GM18526 (cell line): Measurements from ENCODE around the gene TENM3.

Source experiments
- POLR2A ChIP-seq: IDR thresholded peaks from 3 replicates; pipeline ENCODE4 v1.6.1; 2011; ENCODE audit not compliant: insufficient read length; ENCODE audit errors: extremely low read depth

TENM3 gene

DNA sequence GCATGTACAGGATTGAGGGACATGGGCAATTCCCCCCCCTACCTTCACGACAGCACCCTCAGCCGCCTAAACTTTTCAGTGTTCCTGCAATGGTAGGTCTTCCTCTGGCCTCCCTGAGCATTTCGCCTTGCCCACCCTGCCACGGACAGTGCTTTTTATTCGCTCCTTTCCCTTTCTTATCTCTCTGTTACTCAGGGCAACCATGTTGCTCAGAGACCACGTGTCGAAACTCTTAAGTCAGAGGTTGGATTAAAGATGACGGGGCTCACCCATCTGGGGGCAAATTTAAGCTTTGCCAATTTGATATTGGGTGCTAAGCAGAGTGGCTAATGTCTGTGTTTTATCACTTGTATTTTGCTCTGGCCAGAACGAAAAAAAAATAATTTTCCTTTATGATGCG is 20.4 kb downstream of the TENM3 start:
- no peak for TF ChIP-seq POLR2A

DNA sequence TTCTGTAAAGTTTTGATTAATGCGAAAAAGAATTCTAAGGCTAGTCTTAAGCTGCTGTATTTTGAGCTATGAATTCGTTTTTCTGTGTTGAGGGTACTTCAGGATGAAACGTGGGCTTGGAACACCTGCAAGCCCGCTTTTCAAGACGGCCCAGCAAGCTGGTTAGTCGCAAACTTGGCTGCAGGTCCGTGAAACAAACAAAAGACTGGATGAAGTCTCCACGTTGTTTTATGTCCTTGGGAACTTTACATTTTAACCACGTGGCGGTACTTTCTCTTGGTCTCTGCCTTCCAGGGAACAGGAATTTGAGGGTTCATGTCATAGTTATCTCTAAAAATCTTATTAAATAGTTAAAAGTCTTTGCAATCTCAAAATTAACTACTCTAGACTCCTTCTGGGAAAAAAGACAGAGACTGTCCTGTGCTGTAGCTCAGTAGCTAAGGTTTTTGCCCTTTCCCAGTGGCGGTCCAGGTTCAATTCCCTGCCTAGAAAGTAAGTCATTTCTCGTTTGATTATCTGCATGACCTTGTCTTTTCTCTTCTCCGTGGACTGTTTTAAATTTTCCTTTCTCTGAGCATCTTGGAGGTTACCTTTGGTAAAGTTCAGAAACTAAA is 21.0 kb downstream of the TENM3 start:
- TF ChIP-seq POLR2A: no peak

DNA sequence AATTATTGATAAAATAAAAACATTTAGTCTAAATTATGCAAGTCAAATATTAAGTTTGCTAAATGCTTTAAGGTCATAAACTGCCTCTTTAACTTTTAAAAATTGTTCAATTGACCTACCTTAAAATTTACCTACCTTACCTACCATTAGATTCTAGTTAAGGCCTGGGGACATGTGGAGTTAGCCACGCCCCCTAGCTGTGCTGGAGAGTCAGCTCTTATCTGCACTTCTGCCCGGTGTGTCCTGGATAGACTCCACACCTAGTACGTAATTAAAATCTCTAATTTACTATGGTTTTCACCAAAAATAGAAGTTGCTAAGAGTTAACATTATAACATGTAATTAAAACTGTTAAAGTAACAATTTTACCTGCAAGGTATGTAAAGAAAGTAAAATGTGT is 22.7 kb downstream of the TENM3 start:
- no peak for TF ChIP-seq POLR2A

DNA sequence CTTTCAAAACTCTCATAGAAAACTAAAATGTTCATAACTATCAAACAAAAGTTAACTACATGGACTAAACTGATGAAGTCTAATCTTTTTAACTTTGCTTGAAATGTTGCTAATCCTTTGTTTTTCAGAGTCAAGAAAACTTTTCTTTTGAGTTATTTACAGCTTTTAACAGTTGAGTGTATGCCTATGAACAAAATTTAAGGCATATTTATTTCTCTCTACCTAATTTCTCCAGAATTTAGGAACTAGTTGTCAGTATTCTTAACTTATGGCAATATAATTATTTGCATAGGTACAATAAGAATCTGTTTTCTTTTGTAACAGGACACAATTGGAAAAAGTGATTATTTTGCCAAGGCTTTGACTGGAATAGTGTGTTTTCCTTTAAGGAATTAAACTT is 23.8 kb downstream of the TENM3 start:
- no peak for TF ChIP-seq POLR2A

DNA sequence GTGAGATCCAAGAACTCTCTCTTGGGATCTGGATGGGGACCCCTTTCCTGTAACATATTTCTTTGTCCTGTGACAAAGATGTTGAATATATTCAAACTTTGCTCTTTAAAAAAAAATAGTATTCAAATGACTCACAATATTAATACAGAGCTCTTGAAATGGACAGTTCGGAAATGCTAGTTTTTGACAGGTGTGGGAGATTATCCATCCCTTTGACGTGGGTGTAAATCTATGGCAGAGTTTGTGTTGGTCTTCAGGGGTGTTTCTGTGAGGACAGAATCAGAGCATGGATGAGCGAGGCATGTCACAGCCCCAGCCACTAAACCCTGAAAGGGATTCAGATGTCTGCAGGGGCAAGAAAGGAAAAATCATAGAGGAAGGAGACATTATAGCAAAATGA is 25.8 kb downstream of the TENM3 start:
- TF ChIP-seq POLR2A: no peak

DNA sequence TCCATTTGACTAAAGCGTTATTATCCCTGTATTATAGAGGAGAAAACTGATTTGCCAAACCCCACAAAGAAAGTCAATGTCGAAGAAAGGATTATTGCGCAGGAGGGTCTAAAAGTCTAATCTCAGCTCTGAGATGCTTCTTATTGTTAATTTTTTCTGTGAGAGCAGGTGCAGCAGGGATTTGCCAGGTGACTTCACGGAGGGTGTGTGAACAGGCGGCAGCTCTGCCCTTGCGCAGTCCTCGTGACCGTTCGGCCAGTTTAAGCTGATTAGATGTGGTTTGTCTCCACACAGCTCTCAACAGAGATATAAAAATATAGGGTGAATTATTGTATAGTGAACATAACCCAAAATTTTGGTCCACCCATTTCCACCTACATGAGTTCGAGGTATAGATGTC is 28.5 kb downstream of the TENM3 start:
- TF ChIP-seq POLR2A: no peak

DNA sequence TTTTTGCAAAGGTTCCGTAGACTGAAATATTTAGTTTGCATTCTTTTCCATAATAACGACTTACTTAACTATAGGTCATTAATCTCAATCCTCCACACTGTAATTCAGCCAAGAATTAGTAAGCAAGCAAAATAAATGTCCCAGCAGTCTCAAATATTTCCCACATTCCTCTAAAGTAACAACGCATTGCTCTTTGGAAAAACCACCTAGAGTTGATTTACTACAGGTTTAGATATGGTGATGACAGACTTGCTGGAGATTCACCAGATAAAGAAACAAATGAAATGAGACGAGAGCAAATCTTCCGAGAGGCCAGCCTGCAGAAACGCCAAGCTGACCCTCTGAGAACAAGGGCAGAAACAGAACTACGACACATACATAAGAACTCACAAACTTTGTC is 28.9 kb downstream of the TENM3 start:
- no peak for TF ChIP-seq POLR2A

DNA sequence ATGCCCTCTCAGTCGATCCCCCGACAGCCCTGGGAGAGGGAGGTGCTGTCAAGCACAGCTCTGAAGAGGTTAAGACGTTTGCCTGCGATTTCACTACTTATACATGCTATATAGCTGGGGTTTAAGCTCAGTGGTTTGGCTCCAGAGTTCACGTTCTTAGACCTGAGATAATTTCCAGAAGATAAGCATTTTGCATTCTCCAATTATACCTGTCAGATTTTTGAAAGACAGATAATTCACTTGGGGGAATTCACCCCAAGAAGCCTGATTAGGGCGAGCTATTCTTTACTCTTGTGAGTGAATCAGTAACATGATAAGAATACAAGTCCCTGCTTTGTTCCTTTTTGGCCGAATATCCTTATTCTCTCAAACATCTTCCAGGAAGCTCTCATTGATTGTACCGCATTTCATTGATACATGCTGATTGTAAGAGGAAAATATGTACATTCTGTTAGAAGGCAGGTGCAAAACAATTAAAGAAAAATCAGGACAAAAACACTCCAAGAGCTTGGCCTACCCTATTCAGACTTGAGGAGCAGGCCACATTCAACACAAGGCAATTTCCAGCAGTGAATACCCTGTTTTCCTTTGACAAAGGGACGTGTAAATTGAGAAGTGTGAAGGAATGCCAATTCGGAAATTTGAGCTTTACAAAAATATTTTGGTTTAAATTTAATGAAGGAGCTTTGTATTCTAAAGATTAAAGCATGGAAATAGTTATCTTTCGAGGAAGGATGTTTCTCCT is 30.2 kb downstream of the TENM3 start:
- no peak for TF ChIP-seq POLR2A

DNA sequence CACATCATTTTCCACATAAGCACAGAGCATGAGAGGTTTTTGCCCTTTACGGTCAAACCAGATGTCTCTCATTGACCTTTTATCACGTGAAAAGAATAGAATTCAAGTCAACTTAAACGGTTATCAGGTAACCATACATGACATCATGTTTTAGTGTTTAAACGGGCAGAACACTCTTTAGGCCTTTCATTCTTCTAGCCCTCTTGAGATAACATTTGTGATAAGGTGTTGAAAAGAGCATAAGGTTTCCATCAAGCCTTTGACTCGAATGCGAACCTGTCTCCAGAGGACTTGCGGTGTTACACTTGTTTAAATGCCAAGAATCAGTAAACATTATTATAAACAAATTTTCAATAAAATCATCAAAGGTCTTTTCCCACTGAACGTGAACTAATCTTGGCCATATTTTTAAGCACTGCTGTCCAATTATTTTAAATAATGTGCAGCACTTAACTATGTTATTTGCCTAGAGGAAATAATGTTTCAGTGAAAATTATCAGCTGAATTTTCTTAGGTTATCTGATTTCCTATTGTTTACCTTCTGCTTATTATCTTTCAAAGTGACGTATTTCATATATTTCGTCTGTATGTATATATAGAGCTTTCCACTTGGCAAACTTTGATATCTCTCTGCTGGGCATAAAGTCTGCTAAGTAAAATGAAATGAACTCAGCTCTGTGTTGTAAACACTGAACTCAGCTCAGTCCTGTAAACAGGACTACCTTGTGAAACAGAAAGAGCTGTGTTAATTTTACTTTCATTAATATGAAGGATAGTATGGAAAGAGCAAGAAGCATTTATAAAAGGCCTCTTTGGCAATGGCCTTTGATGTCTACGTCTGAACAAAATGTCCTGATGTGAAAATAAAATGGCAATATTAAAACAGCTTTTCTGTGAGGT is 33.3 kb downstream of the TENM3 start:
- no peak for TF ChIP-seq POLR2A

DNA sequence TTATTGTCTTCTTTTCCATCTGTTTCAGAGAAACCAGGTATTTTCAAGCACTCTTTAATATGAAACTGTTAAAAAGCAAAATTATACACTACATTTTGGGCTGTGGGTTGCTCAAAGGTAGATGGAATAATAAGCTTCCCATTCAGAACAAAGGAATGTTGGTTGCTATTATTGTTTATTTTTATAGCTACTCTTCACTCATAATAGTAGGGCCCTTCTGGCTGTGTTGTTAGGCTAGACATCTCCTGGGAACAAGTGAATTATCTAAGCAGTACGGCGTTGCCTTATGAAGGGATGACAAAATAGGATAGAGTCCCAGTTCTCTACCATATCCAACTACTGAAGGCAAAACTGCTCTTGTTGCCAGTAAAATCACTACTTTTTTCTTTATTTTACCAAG is 34.2 kb downstream of the TENM3 start:
- no peak for TF ChIP-seq POLR2A

DNA sequence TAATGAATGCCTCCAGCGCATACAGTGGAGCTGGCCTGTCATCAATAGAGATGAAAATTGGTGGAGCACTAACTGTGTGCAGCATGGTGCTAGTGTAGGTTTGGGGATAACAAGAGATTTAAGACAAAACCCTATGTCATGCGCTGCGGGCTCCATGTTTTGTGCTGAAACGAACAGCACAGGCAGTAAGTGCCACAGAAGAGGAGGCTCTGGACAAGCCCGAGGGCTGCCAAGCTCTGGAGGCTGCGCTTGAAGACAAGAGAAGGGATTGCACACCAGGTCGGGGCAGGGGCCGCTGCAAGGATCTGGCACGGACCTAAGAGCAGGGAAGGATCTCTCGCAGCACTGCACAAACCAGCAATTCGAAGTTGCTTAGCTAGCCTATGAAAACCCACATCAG is 35.5 kb downstream of the TENM3 start:
- TF ChIP-seq POLR2A: no peak

DNA sequence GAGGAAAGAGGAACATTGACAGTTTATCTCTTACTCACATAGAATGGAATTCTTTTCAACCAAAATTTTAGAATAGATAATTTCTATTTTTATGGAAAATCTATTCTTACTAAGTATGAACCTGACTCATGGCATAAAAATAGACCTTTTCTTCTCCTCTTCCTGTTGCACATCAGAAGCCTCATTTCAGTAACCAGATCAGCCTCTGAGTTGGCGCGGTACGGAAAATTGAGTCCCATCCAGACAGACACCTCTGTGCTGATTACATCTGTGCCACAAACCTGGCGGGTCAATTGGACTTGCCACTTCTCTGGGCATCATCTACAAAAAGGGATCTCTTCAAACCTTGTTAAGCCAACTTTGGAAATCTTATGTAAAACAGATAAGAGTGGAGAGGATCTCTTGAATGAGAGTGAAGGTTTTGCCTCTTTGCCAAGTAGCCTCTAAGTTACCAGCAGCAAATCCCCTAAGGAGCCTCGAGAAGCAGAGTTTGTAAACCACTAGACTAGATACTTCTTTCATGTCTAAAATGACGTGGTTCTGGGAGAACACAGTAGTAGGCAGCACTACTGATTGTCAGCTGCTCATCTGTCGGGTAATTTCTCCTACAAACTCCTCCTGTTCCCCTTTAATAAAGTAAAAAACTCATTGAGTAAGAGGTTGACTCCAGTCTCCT is 37.4 kb downstream of the TENM3 start:
- no peak for TF ChIP-seq POLR2A

DNA sequence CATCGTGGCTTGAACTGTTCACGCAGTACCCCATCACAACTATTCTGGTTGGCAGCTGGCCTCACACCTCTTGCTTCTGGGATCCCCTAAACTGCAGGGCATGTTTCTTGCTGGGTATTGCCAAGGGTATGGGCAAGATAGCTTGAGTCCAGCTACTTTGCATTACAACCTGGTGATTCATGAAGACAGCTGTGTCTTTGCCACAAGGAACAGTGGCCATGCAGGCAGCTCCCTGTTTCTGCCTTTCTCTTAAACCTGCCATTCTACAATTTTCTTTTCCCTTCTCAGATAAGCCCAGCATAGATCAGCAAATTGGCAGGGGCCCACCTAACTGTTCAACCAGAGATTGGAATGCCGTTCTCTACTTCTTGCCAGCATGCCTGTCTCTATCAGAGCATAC is 42.8 kb downstream of the TENM3 start:
- TF ChIP-seq POLR2A: no peak

DNA sequence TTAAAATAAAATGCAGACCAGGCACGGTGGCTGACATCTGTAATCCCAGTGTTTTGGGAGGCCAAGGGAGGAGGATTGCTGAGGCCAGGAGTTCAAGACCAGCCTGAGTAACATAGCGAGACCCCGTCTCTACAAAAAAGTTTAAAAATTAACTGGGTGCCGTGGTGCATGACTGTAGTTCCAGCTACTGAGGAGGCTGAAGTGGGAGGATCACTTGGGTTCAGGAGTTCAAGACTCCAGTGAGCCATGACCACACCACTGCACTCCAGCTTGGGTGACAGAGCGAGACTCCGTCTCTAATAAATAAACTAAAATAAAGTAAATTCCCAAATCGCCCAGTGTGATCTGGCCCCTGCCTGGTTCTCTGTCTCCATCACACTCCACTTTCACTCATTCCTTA is 43.7 kb downstream of the TENM3 start:
- no peak for TF ChIP-seq POLR2A

DNA sequence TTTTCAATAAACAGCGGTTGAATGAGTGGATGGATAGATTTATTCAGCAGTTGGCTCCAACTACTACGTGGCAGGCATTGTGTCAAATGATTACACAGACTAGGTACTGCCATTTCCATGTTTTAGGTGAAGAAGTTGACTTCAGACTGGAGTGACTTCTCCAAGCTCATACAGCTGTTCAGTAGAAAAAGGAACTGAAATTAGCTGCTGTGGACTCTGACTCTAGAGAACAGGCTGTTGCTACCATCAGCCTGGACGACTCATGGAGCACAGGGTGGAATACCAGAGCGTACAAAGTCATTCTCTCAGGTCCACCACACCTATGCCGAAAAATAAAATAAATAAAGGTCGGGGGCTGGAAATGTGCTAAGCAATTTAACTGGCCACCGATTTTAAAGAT is 45.3 kb downstream of the TENM3 start:
- no peak for TF ChIP-seq POLR2A
